KMS-11 (cell line): Measurements from ENCODE around the gene FAM111A.
"Not testable (repeated sequence)": the region's sequence is repeated elsewhere in the genome, so short reads cannot be mapped to it uniquely, and the experiment has no call there.

Source experiments
- H2AFZ ChIP-seq: fragments of 200-600 bp; sonication (generic); 2 replicates; pipeline ENCODE4 v1.6.1; 2016; ENCODE audit warnings: antibody characterized with exemption, mixed run types, low read depth
- H3K27ac ChIP-seq: fragments of 200-600 bp; sonication (generic); 2 replicates; pipeline ENCODE4 v1.6.1; 2016; ENCODE audit warnings: mild to moderate bottlenecking, mixed run types
- H3K27me3 ChIP-seq: fragments of 200-600 bp; sonication (generic); 2 replicates; pipeline ENCODE4 v1.6.1; 2017; ENCODE audit warnings: mild to moderate bottlenecking, low read depth, mixed run types, moderate library complexity; ENCODE audit not compliant: insufficient read depth
- H3K36me3 ChIP-seq: fragments of 200-600 bp; sonication (generic); 2 replicates; pipeline ENCODE4 v1.6.1; 2017; ENCODE audit warnings: mild to moderate bottlenecking, mixed run types; ENCODE audit not compliant: insufficient read depth
- H3K4me1 ChIP-seq: fragments of 200-600 bp; sonication (generic); 2 replicates; pipeline ENCODE4 v1.6.1; 2016; ENCODE audit warnings: mild to moderate bottlenecking, low read depth, mixed run types; ENCODE audit not compliant: poor library complexity, severe bottlenecking
- H3K4me2 ChIP-seq: fragments of 200-600 bp; sonication (generic); 2 replicates; pipeline ENCODE4 v1.7.0; 2016; ENCODE audit warnings: mild to moderate bottlenecking, mixed run types
- H3K4me3 ChIP-seq: fragments of 200-600 bp; sonication (generic); IDR thresholded peaks from 2 replicates; pipeline ENCODE4 v1.6.1; 2017; ENCODE audit warnings: low read depth, low read length, mixed read lengths; ENCODE audit not compliant: insufficient read depth
- H3K79me2 ChIP-seq: fragments of 200-600 bp; sonication (generic); 2 replicates; pipeline ENCODE4 v1.6.1; 2016; ENCODE audit warnings: low read depth, mixed run types; ENCODE audit not compliant: insufficient read depth
- H3K9ac ChIP-seq: fragments of 200-600 bp; sonication (generic); 2 replicates; pipeline ENCODE4 v1.6.1; 2016; ENCODE audit warnings: mild to moderate bottlenecking, mixed run types
- H4K20me1 ChIP-seq: fragments of 200-600 bp; sonication (generic); 2 replicates; pipeline ENCODE4 v1.6.1; 2016; ENCODE audit warnings: mild to moderate bottlenecking, mixed run types; ENCODE audit not compliant: insufficient read depth
- TF ChIP-seq, protein P1 (sequence below): fragments of 200-600 bp; sonication (generic); conservative IDR thresholded peaks from 2 replicates; pipeline ENCODE4 v1.6.1; 2017; ENCODE audit warnings: low read depth, mild to moderate bottlenecking, antibody characterized with exemption, low read length, moderate library complexity, mixed read lengths

The FAM111A gene

DNA sequence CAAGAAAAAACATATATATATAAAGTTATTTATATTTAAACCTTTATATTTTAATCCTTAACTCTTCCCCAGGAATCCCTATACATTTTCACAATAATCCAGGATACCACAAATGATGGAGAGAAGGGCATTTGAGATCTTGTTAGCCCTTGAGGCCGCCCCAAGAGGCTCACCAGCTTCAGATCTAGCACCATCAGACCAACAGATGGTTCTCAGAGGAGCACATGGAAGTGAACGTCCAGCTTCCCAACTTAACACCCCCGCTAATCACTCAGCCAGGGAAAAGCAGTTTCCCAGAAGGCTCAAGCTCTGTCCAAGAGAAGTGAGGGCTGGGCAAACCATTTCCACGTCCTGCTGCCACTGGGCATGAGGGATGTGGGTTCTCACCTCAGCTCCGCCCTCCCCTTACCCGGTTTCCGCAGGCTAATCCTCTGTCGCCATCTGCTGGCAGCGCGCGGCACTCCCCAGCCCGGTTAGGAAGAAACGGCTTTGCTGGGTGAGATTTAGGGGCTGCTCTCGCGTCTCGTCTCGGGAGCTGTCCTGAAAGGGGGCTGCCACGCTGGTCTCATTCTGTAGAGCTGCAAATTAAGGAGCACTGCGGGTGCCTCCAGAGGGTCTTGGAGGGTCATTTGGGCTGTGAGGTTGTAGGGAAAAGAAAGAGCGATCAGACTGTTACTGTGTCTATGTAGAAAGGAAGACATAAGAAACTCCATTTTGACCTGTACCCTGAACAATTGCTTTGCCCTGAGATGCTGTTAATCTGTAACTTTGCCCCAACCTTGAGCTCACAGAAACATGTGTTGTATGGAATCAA lies 6.8 kb upstream of the FAM111A start:
- Histone ChIP-seq H3K9ac (no peak overlapping the region), H3K27me3 (no peaks in the 10 kb centered on the region), H4K20me1 (no peaks in the 10 kb centered on the region), H3K4me1 (peaks cover 9% of the 10 kb centered on the region), H3K4me3 (no peak overlapping the region), H2AFZ (peak overlapping the region; percentile 60; the same call in 1 of the 2 replicates), H3K79me2 (no peaks in the 10 kb centered on the region), H3K36me3 (no peaks in the 10 kb centered on the region), H3K4me2 (peak overlapping the region; percentile 37; the same call in 1 of the 2 replicates), H3K27ac (no peak overlapping the region)
- TF ChIP-seq, protein P1, sequence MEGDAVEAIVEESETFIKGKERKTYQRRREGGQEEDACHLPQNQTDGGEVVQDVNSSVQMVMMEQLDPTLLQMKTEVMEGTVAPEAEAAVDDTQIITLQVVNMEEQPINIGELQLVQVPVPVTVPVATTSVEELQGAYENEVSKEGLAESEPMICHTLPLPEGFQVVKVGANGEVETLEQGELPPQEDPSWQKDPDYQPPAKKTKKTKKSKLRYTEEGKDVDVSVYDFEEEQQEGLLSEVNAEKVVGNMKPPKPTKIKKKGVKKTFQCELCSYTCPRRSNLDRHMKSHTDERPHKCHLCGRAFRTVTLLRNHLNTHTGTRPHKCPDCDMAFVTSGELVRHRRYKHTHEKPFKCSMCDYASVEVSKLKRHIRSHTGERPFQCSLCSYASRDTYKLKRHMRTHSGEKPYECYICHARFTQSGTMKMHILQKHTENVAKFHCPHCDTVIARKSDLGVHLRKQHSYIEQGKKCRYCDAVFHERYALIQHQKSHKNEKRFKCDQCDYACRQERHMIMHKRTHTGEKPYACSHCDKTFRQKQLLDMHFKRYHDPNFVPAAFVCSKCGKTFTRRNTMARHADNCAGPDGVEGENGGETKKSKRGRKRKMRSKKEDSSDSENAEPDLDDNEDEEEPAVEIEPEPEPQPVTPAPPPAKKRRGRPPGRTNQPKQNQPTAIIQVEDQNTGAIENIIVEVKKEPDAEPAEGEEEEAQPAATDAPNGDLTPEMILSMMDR, result peak; percentile 95

GRCh38 chr11:59136551-59136950 lies 6.1 kb upstream of the FAM111A start:
- not testable (repeated sequence) for H3K79me2 ChIP-seq, H3K27ac ChIP-seq, H3K27me3 ChIP-seq, H3K36me3 ChIP-seq, H3K4me2 ChIP-seq, H3K4me3 ChIP-seq, H2AFZ ChIP-seq, H3K9ac ChIP-seq, H4K20me1 ChIP-seq
- H3K4me1 ChIP-seq, result peaks cover 15% of the 10 kb centered on the region

DNA sequence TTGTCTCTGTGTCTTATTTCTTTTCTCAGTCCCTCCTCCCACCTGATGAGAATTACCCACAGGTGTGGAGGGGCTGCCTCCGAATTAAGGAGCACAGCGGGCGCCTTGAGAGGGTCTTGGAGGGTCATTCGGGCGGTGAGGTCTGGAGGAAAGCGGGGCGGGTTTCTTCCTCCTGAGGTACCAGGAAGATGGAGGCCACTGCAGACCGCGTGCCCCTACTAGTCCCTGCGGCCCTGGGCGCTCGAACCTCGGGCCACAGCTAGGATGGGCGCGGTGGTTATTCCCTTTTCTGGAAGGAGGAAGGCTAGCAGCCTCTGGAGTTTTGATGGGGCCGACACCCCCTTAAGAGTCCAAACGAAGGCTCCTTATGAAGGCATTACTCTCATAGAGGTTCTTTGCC lies 5.5 kb upstream of the FAM111A start:
- TF ChIP-seq, protein P1, result no peak
- Histone ChIP-seq H3K27me3 (no peaks in the 10 kb centered on the region), H3K4me3 (no peak overlapping the region)

DNA sequence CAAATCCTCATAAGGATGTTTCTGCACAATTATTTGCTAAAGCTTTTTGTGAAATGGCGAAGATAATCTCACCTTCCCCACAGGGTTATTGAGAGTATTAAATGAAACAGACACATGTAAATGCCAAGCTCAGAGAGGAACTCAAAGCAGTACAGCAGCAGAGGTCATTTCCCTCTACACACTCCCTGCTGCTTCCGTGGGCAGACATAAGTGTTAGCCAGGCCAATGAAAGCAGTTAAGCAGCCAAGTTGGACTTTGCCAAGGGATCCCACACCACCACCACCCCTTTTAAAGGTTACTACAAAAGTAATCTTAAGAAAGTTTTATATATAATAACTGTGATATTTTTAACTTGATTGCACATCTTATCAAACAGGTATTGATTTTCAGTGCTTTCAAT lies 4.0 kb upstream of the FAM111A start:
- Histone ChIP-seq H3K4me3 (no peak overlapping the region), H3K79me2 (0 out of 2 replicates have a peak, but pooled peaks cover 5% of the 10 kb centered on the region), H3K9ac (no peak overlapping the region), H3K36me3 (no peaks in the 10 kb centered on the region), H2AFZ (no peak overlapping the region), H3K4me2 (no peak overlapping the region), H3K27me3 (no peaks in the 10 kb centered on the region), H3K4me1 (peaks cover 21% of the 10 kb centered on the region), H4K20me1 (no peaks in the 10 kb centered on the region), H3K27ac (no peak overlapping the region)
- TF ChIP-seq, protein P1, result no peak

More for the DNA sequence above, 5.5 kb upstream of the FAM111A start:
- H3K36me3 ChIP-seq, result no peaks in the 10 kb centered on the region
- H3K9ac ChIP-seq, result no peak overlapping the region
- H3K27ac ChIP-seq, result no peak overlapping the region
- no peak overlapping the region for H3K4me2 ChIP-seq
- no peaks in the 10 kb centered on the region for H4K20me1 ChIP-seq
- H2AFZ ChIP-seq, result no peak overlapping the region
- H3K79me2 ChIP-seq, result 0 out of 2 replicates have a peak, but pooled peaks cover 5% of the 10 kb centered on the region
- peaks cover 17% of the 10 kb centered on the region for H3K4me1 ChIP-seq

DNA sequence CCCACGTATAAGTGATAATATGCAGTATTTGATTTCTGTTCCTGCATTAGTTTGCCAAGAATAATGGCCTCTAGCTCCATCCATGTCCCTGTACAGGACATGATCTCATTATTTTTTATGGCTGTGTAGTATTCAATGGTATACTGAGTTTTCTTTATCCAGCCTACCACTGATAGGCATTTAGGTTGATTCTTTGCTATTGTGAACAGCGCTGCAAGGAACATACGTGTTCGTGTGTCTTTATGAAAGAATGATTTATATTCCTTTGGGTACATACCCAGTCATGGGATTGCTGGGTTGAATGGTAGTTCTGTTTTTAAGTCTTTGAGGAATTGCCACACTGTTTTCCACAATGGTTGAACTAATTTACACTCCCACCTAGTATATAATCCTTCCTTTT lies 1.5 kb upstream of the FAM111A start:
- H3K27ac ChIP-seq, result no peak overlapping the region
- TF ChIP-seq, protein P1, result no peak
- H3K36me3 ChIP-seq, result no peaks in the 10 kb centered on the region
- peak overlapping the region; percentile 66 for H3K4me2 ChIP-seq
- no peak overlapping the region for H3K9ac ChIP-seq
- H2AFZ ChIP-seq, result no peak overlapping the region
- no peak overlapping the region for H3K4me3 ChIP-seq
- no peaks in the 10 kb centered on the region for H4K20me1 ChIP-seq
- no peaks in the 10 kb centered on the region for H3K27me3 ChIP-seq
- H3K4me1 ChIP-seq, result peaks cover 28% of the 10 kb centered on the region
- peaks cover 17% of the 10 kb centered on the region for H3K79me2 ChIP-seq
